ENCODE results near the gene S100A10.

The S100A10 gene

GRCh38 chr1:151975311-151976014 lies 18.2 kb downstream of the S100A10 start:
- DNase-seq (ENCODE audit: low read depth): no peak
- no peak overlapping the region for H3K4me3 ChIP-seq (ENCODE audit: low read depth, low read length)
- TF ChIP-seq, protein P1, sequence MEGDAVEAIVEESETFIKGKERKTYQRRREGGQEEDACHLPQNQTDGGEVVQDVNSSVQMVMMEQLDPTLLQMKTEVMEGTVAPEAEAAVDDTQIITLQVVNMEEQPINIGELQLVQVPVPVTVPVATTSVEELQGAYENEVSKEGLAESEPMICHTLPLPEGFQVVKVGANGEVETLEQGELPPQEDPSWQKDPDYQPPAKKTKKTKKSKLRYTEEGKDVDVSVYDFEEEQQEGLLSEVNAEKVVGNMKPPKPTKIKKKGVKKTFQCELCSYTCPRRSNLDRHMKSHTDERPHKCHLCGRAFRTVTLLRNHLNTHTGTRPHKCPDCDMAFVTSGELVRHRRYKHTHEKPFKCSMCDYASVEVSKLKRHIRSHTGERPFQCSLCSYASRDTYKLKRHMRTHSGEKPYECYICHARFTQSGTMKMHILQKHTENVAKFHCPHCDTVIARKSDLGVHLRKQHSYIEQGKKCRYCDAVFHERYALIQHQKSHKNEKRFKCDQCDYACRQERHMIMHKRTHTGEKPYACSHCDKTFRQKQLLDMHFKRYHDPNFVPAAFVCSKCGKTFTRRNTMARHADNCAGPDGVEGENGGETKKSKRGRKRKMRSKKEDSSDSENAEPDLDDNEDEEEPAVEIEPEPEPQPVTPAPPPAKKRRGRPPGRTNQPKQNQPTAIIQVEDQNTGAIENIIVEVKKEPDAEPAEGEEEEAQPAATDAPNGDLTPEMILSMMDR (conservative IDR thresholded peaks at IDR 0.05; ENCODE audit: low read depth, low read length): no peak

DNA sequence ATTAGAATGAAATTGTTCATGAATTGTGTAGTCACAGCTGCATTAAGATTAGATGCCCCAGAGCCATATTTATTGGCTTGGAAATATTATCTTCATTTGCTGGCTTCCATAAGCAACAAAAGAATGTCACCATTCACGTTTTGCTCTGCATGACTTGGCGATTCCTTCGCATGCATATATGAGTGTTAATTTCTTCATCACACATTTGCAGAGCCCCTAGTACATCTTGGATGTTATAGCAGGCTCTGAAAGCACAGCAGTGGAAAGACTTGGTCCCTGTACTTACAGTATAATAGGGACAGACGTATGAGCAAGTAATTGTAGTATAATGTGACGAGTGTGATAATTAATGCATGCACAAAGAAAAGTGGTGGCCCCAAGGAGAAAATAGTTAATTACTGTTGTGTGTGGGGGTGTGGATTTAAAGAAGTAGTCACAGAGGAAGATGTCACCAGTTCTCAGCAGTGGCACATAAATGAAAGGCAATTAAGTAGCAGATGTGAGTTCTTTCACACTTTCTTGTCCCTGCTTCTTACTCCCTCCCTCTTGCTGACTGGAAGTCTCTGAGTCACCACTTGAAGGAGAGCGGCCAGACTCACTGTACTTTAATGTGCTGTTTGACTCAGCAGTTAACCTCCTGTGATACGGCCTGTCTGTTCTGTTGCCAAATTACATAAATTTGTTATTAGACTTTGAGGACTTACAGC lies 21.0 kb downstream of the S100A10 start:
- H3K4me3 ChIP-seq (ENCODE audit: low read depth, low read length): no peak overlapping the region
- peak; percentile 88 for DNase-seq (ENCODE audit: low read depth)
- TF ChIP-seq, protein P1 (conservative IDR thresholded peaks at IDR 0.05; ENCODE audit: low read depth, low read length): no peak

- no peak for DNase-seq (ENCODE audit: low read depth)
- TF ChIP-seq, protein P1 (conservative IDR thresholded peaks at IDR 0.05; ENCODE audit: low read depth, low read length): no peak
These were observed 23.0 kb downstream of the S100A10 start for GRCh38 chr1:151970626-151971025.

DNA sequence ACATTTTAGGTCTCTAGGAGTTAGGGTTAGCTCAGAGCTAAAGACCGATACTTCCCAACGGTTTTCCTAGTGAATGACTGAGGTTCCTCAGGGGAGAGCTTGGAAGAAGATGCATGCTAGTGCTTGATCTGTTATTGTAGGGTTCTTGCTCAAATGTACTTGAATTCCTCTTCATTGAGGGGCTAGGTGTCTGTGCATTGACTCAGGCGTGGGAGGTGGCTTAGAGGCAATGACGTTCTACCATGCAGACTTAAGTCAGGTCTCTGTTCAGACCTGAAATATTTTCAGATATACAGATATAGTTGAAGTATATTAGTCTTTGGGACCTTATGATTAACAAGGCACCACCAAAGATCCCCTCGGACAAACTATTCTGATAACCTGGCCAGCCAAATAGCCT lies 23.5 kb downstream of the S100A10 start:
- TF ChIP-seq, protein P1 (conservative IDR thresholded peaks at IDR 0.05; ENCODE audit: low read depth, low read length): no peak
- H3K4me3 ChIP-seq (ENCODE audit: low read depth, low read length): no peak overlapping the region
- DNase-seq (ENCODE audit: low read depth): no peak

More at GRCh38 chr1:151970626-151971025, 23.0 kb downstream of the S100A10 start:
- no peak overlapping the region for H3K4me3 ChIP-seq (ENCODE audit: low read depth, low read length)

DNA sequence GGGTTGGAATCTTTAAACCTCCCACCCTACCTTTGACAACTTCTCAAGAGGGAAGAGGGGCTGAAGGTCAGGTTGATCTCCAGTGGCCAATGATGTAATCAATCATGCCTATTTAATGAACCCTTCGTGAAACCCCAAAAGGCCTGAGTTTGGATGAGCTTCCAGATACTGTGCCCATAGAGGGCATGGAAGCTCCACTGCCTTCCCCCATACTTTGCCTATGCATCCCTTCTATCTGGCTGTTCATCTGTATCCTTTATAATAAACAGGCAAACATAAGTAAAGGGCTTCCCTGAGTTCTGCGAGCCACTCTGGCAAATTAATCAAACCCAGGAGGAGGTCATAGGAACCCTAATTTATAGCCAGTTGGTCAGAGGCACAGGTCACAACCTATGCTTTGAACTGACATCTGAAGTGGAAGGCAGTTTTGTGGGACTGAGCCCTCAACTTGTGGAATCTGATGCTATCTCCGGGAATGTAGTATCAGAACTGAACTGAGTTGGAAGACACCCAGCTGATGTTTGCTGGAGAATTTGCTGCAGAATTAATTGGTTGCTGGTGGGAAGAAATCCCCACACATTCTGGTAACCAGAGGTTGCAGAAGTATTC lies 24.8 kb downstream of the S100A10 start:
- no peak overlapping the region for H3K4me3 ChIP-seq (ENCODE audit: low read depth, low read length)
- no peak for DNase-seq (ENCODE audit: low read depth)
- TF ChIP-seq, protein P1 (conservative IDR thresholded peaks at IDR 0.05; ENCODE audit: low read depth, low read length): no peak

DNA sequence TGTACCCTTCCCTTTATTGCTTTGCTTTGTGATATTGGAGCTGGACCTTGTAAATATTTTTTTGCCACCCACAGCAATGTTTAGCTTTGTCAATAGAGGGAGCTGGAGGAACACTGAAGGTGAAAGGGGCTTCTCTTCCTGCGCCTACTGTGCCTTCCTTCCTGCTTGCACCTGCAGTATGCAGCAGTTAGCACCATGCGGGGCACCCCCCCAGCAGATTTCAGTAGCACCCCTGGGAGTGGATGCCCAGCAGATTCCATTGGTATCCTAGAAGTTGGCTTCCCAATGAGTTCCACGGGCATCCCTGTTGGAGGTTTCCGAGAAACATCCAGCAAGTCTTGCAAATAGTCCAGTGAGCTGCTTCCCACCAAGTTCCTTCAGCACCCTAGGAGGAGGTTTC lies 25.6 kb downstream of the S100A10 start:
- peak; percentile 75 for DNase-seq (ENCODE audit: low read depth)
- TF ChIP-seq, protein P1 (conservative IDR thresholded peaks at IDR 0.05; ENCODE audit: low read depth, low read length): peak; percentile 86
- no peak overlapping the region for H3K4me3 ChIP-seq (ENCODE audit: low read depth, low read length)

Measured in choroid plexus epithelial cell (primary cell).